ENCODE data around the gene SSPN.

SSPN gene

GRCh38 chr12:26231470-26231869 is 36.1 kb downstream of the SSPN start:
- no peak for TF ChIP-seq OSR1 (CRISPR knock-in tag; IDR thresholded peaks at IDR 0.05)
- TF ChIP-seq ZFP30 (CRISPR knock-in tag; IDR thresholded peaks at IDR 0.05) = no peak
- TF ChIP-seq ESRRG (CRISPR knock-in tag; IDR thresholded peaks at IDR 0.05) = no peak
- no peak for TF ChIP-seq RARB (CRISPR knock-in tag; IDR thresholded peaks at IDR 0.05)
- no peak for TF ChIP-seq CSDC2 (CRISPR knock-in tag; IDR thresholded peaks at IDR 0.05)
- TF ChIP-seq CSRNP3 (CRISPR knock-in tag; IDR thresholded peaks at IDR 0.05) = no peak
- no peak for TF ChIP-seq ZNF70 (CRISPR knock-in tag; IDR thresholded peaks at IDR 0.05)
- TF ChIP-seq ARNTL (CRISPR knock-in tag; IDR thresholded peaks at IDR 0.05; ENCODE audit: borderline replicate concordance, low read depth) = no peak
- no peak for TF ChIP-seq CREB5 (CRISPR knock-in tag; IDR thresholded peaks at IDR 0.05; ENCODE audit: low read depth)
- TF ChIP-seq ZNF565 (CRISPR knock-in tag; conservative IDR thresholded peaks at IDR 0.05; ENCODE audit: low read depth) = no peak
- TF ChIP-seq TSHZ2 (CRISPR knock-in tag; IDR thresholded peaks at IDR 0.05) = no peak
- no peak for TF ChIP-seq ZC3H10 (CRISPR knock-in tag; IDR thresholded peaks at IDR 0.05)
- no peak for TF ChIP-seq PATZ1 (CRISPR knock-in tag; IDR thresholded peaks at IDR 0.05; ENCODE audit: borderline replicate concordance)
- no peak for TF ChIP-seq BACH2 (CRISPR knock-in tag; IDR thresholded peaks at IDR 0.05; ENCODE audit: borderline replicate concordance)
- TF ChIP-seq PPARA (CRISPR knock-in tag; IDR thresholded peaks at IDR 0.05; ENCODE audit: borderline replicate concordance) = no peak
- no peak for TF ChIP-seq TCF4 (CRISPR knock-in tag; IDR thresholded peaks at IDR 0.05; ENCODE audit: borderline replicate concordance)
- TF ChIP-seq TOX (CRISPR knock-in tag; IDR thresholded peaks at IDR 0.05; ENCODE audit: borderline replicate concordance) = no peak
- no peak for ATAC-seq

- TF ChIP-seq PPARA (CRISPR knock-in tag; IDR thresholded peaks at IDR 0.05; ENCODE audit: borderline replicate concordance) = no peak
- no peak for TF ChIP-seq ZNF70 (CRISPR knock-in tag; IDR thresholded peaks at IDR 0.05)
- no peak for TF ChIP-seq ZFP30 (CRISPR knock-in tag; IDR thresholded peaks at IDR 0.05)
- TF ChIP-seq TOX (CRISPR knock-in tag; IDR thresholded peaks at IDR 0.05; ENCODE audit: borderline replicate concordance) = no peak
- TF ChIP-seq GLIS3 (CRISPR knock-in tag; IDR thresholded peaks at IDR 0.05) = no peak
- TF ChIP-seq POU6F1 (CRISPR knock-in tag; IDR thresholded peaks at IDR 0.05; ENCODE audit: borderline replicate concordance, low read depth) = no peak
- TF ChIP-seq SNAI2 (CRISPR knock-in tag; IDR thresholded peaks at IDR 0.05) = no peak
- TF ChIP-seq ZNF565 (CRISPR knock-in tag; conservative IDR thresholded peaks at IDR 0.05; ENCODE audit: low read depth) = no peak
- TF ChIP-seq TCF4 (CRISPR knock-in tag; IDR thresholded peaks at IDR 0.05; ENCODE audit: borderline replicate concordance) = no peak
- no peak for TF ChIP-seq PATZ1 (CRISPR knock-in tag; IDR thresholded peaks at IDR 0.05; ENCODE audit: borderline replicate concordance)
- no peak for TF ChIP-seq TSHZ2 (CRISPR knock-in tag; IDR thresholded peaks at IDR 0.05)
- no peak for TF ChIP-seq BACH2 (CRISPR knock-in tag; IDR thresholded peaks at IDR 0.05; ENCODE audit: borderline replicate concordance)
- TF ChIP-seq CSRNP3 (CRISPR knock-in tag; IDR thresholded peaks at IDR 0.05) = no peak
- TF ChIP-seq ARNTL (CRISPR knock-in tag; IDR thresholded peaks at IDR 0.05; ENCODE audit: borderline replicate concordance, low read depth) = no peak
- no peak for TF ChIP-seq ZFP3 (CRISPR knock-in tag; IDR thresholded peaks at IDR 0.05)
- TF ChIP-seq RARB (CRISPR knock-in tag; IDR thresholded peaks at IDR 0.05) = no peak
- no peak for TF ChIP-seq ZNF8 (CRISPR knock-in tag; IDR thresholded peaks at IDR 0.05)
- TF ChIP-seq ISL1 (CRISPR knock-in tag; IDR thresholded peaks at IDR 0.05) = no peak
- no peak for TF ChIP-seq ESRRG (CRISPR knock-in tag; IDR thresholded peaks at IDR 0.05)
- TF ChIP-seq CSDC2 (CRISPR knock-in tag; IDR thresholded peaks at IDR 0.05) = no peak
- no peak for ATAC-seq
These were observed 36.5 kb downstream of the SSPN start for GRCh38 chr12:26231921-26232320.

All from SK-N-SH treated with all-trans-retinoic acid at 6 μM for 48 hours (cell line).